Subcutaneous adipose tissue (tissue), 4 donors: ENCODE data around the gene CUL3. TPM values are rescaled to one million over a fixed set of nuclear protein-coding genes. Genes with fewer than 3 reads are reported as not detected.

Experiments
- total RNA-seq, 4 donors: library from RNA; depleted of rRNA; stranded (reverse); fragments of >200 nt; gene quantifications; one replicate each; pipeline ENCODE4 v1.1.0, GENCODE V29; 2016
- TF ChIP-seq, protein P1 (sequence below): fragments of 450-650 bp; IDR thresholded peaks from one replicate; pipeline ENCODE4 v1.5.1; 2016; ENCODE audit warnings: low read depth, mild to moderate bottlenecking, control low read depth, antibody characterized with exemption, moderate library complexity

CUL3 gene
- total RNA-seq, 4 donors from 2014 or later = 56.1 to 102 (median 67.6) TPM

DNA sequence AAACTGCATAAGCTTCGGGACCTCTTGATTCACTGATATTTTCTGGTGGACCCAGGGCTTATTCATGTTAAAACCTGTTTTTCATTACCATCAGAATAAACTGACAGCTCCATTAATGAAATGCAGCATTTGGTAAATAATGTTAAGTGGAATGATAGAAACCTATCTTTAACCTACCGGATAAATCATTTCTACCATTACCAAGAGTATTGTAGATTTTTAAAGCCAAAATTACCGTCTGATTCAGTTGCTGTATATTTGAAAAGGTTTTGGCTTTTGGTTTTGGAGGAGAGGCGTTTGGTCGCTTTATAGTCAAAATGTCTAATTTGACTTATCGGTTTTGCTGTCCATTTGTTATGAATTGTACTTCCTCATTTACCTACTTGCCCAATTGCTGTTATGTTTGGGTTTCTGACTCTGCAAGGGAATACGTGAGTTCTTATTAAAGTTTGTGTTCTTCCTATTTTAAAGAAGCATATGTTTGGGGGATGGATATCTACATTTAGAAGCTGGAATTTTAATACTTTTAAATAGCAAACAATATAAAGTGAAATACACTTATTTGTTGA, 1.0 kb upstream of the CUL3 start:
- TF ChIP-seq, protein P1, sequence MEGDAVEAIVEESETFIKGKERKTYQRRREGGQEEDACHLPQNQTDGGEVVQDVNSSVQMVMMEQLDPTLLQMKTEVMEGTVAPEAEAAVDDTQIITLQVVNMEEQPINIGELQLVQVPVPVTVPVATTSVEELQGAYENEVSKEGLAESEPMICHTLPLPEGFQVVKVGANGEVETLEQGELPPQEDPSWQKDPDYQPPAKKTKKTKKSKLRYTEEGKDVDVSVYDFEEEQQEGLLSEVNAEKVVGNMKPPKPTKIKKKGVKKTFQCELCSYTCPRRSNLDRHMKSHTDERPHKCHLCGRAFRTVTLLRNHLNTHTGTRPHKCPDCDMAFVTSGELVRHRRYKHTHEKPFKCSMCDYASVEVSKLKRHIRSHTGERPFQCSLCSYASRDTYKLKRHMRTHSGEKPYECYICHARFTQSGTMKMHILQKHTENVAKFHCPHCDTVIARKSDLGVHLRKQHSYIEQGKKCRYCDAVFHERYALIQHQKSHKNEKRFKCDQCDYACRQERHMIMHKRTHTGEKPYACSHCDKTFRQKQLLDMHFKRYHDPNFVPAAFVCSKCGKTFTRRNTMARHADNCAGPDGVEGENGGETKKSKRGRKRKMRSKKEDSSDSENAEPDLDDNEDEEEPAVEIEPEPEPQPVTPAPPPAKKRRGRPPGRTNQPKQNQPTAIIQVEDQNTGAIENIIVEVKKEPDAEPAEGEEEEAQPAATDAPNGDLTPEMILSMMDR = no peak

DNA sequence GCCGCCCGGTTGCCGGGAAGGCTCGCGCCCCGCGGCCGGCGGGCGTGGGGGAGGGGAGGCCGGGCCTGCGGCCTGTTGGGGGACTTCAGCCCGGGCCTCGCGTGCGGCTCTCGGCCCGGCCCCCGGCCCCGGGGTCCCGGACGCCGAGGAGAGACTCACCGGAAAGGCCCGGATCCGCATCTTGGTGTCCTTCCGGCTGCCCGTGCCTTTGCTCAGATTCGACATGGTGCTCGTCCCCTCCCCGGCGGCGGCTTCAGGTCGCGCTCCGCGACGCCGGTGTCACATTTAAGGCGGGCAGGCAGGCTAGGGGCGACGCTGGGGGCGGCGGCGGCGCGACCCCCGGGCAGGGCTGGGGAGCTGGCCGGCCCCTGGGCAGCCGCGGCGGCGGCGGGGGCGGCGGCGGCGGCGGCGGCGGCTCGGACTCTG, 365 bp downstream of the CUL3 start:
- TF ChIP-seq, protein P1 = no peak

DNA sequence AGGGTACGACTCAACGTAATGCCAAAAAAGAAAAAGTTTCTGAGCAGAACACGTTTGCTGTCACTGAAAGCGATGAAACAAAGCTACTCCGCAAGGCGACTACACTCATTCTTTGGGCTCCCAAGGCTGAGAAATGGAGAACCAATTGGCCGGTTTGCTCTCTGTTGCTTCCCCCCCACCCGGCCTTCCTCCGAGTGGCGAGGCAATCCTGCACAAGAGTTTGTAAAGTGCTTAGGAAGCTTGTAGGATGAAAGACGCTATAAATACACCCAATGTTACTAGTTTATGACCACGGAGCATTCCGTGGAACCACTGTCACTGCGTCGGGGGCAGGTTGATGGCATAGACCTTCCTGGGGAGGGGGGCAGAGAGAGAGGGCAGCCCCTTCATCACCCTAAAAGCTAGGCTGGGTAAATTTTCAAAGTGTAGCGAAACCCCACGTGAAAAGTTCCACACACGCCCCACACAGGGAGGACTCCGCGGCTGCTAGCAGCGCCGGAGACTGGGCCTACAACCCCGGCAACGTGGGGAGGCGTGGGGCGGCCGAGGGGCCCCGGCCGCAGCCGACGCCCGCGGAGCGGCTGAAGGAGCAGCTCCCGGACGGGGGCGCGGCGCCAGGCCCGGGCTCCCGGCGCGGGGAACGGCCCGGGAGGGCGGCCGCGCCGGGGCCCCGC, 915 bp downstream of the CUL3 start:
- TF ChIP-seq, protein P1 = no peak

DNA sequence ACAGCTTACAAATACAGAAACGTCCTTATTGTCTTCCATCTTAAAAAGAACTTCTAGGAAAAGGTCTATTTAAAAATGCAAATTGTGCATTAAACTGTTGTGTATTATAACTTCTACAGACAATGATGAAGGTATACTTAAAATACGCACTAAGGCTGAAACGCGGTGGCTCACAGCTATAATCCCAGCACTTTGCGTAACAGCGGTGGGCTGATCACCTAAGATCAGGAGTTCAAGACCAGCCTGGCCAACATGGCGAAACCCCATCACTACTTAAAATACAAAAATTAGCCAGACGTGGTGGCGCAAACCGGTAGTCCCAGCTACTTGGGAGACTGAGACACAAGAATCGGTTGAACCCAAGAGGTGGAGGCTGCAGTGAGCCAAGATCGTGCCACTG, 4.9 kb downstream of the CUL3 start:
- TF ChIP-seq, protein P1 = no peak

DNA sequence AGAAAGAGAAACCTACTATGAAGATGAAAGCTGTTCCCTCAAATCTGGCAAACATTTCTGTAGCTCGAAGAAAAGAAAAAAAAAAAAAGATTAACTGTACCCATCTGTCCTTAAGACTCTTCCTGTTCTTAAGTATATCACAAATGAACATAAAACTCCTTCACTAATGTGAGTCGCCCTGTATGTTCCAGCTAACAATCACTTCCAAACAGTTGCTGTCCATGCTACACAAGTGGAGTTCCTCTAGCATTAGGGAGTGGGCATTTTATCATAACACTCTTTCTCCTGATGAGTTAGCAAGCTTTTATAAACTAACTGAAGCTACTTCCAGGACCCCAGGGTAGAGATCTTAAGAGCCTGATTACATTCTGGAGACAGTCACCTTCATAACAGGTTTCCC, 5.8 kb downstream of the CUL3 start:
- TF ChIP-seq, protein P1 = no peak

DNA sequence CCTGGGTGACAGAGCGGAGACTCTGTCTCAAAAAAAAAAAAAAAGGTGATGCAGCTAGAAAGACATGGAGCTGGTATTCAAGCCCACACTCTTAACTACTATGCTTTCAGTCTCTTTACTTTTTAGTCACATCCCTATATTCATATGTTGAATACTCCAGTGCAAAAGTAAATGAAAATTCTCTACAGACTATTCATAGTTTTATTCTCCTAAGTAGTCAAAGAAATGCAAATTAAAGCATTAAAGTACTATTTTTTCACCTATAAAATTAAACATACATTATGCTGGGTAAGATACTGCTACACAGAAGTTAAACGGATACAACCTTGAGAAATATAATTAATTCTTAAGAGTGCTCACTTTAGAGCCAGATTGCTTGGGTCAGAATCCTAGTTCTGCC, 7.6 kb downstream of the CUL3 start:
- TF ChIP-seq, protein P1 = no peak

DNA sequence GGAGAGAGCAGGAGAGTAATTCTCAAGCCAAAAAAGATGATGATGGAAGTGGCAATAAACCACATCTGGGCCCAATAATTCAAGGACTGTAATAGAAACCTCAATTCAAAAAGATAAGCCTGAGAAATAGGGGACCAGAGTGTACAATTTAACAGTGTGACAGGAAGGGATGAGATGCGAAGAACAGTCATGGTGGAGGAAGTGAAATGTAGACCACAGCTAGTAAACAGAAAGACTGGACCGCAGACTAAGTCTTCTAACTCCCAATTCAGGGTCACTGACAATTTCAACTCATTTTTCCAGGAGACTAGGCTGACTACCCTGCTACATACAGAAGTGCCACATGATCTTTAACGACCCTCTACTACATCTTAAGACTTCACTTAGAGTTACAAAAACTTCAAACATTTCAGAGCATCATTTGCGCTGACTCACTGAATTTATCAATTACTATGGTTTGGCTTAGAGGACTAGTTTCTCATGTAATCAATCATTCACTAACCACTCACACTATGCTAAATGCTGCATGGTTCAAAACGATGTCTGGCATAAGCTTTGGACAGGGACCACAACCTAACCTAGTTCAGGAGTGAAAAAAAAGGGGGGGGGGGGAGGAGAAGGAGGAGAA, 9.0 kb downstream of the CUL3 start:
- TF ChIP-seq, protein P1 = no peak
